ENCODE data around the gene RPL28.
A peak's percentile ranks its signal among the peaks of the same experiment; 100 is the strongest.

The RPL28 gene

GRCh38 chr19:55385724-55386492 is at the start of gene RPL28:
Gene RPL28, plus strand, starts transcription at chr19:55385932. Its CDS starts 426 bp downstream, at chr19:55386358.
- peak; percentile 93 for DNase-seq (ENCODE audit: low spot score)

DNA sequence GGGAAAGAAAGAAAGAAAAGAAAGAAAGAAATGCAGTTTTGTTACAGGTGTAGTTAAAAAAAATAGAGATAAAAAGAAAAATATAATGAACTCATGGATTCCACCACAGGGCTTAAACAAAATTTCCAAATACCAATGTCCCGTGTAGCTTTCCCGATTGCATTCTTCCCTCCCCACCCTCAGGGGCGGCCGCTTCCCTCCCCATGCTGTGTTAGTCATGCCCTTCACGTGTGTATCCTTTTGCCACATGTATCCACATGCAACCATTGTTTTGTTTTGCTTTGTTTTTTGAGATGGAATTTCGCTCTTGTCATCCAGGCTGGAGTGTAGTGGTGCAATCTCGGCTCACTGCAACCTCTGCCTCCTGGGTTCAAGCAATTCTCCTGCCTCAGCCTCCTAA is 49.6 kb upstream of the RPL28 start:
- DNase-seq (ENCODE audit: low spot score): no peak

GRCh38 chr19:55339105-55339888 is 46.4 kb upstream of the RPL28 start, which contains the start of gene KMT5C:
Gene KMT5C, plus strand, starts transcription at chr19:55339876. Its CDS starts 2,061 bp downstream, at chr19:55341937.
- DNase-seq (ENCODE audit: low spot score): peak; percentile 99

DNA sequence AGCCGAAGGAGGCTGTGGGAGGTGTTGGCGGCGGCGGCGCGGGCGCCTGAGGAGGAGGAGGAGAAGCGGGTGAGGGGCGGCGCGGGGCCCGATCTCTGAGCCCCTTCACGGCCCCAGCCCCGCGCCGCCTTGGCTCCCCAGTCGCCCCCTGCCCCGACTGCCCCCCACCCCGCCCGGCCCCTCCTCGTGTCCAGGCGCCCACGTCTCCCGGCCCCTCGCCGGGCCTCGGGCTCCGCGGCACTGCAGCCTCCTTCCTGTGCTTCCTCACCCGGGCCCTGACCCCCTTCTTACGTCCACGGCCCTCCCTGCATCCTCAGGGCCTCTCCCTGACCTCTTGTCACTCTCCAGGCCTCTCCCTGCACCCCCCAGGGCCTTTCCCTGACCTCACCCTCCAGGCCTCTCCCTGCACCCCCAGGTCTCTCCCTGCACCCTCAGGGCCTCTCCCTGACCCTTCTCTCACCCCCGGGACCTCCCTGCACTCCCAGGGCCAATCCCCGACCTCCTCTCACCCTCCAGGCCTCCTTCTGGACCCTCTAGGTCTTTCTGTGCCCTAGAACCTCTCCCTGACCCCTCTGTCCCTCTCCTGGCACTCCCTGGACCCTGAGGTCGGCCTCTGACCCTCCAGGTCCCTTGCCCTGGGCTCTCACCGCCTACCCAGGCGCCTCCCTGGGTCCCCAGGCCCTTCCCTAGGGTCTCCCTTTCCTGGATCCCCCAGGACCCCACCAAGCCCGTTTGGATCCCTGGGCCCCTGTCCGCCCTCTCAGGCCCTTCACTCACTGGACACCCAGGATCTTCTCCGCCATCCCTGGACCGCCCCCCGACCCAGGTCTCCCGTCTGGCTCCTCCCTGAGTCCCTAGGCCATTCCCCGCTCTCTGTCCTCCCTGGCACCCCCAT is 45.6 kb upstream of the RPL28 start:
- no peak for DNase-seq (ENCODE audit: low spot score)

- no peak for DNase-seq (ENCODE audit: low spot score)
Measured at GRCh38 chr19:55340784-55341147, 45.0 kb upstream of the RPL28 start.

DNA sequence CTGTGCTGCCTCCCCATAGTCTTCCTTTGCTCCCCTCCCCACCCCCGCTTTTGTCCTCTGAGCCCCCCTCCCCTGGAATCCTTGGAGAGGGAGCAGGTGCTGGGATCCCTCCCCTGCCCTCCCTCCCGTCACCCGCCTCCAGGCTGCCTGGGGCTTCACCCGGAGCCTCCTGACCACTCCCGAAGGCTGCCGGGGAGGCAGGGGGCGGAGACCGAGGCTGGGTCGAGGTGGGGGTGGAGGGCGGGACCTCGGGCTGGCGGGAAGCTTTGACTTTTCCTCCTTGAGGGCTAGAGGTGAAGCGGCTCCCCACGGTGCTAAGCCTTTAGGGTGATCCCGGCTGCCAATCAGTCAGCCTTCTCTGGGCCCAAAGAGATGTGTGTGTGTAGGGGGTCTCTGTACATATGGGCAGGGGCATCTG is 44.6 kb upstream of the RPL28 start:
- peak; percentile 68 for DNase-seq (ENCODE audit: low spot score)

DNA sequence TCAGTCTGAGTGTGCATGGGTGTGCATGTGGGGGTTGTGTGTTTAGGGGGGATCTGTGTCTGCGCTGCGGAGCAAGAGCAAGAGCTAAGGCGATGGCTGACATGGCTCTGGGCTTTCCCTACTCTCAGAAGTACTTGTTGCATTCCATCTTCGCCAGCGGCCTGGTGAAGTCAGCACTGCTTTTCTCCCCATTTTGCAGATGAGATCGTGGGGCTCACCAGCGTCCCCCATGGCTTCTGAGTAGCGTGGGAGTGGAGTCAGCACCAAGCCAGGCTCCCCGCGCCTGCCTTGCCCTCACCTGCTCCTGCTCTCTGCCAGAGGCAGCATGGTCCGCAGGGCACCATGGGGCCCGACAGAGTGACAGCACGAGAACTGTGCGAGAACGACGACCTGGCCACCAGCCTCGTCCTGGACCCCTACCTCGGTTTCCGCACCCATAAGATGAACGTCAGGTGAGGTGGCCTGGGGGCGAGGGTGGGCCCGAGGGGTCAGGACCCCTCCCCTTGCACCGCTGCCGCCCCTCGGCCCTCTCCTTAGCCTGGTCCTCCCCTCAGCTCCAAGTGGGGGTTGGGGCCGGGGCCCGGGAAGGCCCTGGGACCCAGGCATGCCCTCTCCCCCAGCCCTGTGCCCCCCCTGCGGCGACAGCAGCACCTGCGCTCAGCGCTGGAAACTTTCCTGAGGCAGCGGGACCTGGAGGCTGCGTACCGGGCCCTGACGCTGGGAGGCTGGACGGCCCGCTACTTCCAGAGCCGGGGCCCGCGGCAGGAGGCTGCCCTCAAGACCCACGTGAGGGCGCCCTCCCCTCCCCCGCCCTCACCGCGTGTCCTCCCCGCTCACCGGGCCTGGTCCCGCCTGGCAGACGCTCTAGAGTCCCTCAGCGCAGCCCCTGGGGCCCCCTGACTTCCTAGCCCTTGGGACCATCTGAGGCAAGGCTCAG is 43.9 kb upstream of the RPL28 start:
- no peak for DNase-seq (ENCODE audit: low spot score)

DNA sequence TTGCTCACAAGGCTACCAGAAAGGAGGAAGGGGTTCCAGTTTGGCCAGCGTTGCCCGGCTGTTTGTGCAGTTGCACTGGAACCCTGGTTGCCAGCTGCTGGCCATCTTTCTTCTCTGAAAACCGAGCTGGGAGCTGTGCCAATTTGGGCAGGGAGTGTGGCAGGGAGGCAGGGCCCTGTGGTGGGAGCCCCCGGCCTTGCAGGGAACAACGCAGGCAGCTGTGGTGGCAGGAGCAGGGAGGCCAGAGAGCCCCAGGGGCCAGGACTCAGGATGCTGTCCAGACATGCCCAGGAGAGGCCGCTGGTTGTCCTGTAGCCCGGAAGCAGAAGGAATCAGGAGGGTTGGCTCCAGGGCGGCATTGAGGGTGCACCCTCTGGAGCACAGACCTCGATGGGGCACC is 41.3 kb upstream of the RPL28 start:
- no peak for DNase-seq (ENCODE audit: low spot score)

- no peak for DNase-seq (ENCODE audit: low spot score)
Measured at GRCh38 chr19:55345101-55345817, 40.5 kb upstream of the RPL28 start.

DNA sequence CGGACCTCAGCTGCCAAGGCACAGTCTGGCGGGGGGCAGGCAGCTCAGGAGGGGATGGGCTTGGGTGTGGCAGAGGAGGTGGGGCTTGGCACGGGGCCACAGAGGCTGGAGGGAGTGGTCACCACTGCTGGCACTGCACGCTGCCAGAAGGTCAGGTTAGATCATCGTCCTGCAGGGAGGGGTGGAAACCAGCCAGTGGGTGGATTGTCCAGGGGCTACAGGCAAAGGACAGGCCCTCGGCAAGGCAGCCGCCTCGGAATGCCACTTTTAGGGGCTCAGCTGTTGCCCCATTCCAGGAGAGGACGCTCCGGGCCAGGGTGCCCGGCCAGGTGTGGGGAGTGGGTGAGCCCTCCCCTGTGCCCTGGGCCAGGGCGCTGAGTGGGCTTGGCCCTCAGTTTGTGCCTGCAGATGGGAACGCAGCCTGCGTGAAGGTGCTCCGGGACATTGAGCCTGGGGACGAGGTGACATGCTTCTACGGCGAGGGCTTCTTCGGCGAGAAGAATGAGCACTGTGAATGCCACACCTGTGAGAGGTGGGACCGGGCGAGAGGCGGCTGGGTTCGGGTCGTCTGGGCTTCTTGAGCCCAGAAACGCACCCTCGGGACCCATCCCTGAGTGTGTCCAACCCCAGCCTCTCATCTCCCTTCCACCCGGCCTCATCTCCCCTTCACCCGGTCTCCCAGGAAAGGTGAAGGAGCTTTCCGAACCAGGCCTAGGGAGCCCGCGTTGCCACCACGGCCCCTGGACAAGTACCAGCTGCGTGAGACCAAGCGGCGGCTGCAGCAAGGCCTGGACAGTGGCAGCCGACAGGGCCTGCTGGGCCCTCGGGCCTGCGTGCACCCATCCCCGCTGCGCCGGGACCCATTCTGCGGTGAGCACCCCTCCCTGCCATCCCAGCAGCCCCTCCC is 39.7 kb upstream of the RPL28 start:
- DNase-seq (ENCODE audit: low spot score): no peak

DNA sequence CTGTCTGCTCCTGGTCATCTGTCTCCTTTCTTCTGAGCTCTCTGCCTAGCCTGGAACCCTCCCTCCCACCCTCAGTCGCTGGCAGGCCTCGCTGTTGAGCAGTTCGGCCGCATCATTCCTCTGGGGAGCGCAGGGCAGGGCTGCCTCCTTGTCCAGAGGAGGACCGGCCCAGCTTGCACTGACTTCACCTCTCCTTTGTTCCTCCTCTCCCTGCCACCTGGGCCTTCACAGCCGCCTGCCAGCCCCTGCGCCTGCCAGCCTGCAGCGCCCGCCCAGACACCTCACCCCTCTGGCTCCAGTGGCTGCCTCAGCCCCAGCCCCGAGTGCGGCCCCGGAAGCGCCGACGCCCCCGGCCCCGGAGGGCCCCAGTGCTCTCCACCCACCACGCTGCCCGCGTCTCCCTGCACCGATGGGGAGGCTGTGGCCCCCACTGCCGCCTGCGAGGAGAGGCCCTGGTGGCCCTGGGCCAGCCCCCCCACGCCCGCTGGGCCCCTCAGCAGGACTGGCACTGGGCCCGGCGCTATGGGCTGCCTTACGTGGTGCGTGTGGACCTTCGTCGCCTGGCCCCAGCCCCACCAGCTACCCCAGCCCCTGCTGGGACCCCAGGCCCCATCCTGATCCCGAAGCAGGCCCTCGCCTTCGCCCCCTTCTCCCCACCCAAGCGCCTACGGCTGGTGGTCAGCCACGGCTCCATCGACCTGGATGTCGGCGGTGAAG is 38.8 kb upstream of the RPL28 start:
- no peak for DNase-seq (ENCODE audit: low spot score)

DNA sequence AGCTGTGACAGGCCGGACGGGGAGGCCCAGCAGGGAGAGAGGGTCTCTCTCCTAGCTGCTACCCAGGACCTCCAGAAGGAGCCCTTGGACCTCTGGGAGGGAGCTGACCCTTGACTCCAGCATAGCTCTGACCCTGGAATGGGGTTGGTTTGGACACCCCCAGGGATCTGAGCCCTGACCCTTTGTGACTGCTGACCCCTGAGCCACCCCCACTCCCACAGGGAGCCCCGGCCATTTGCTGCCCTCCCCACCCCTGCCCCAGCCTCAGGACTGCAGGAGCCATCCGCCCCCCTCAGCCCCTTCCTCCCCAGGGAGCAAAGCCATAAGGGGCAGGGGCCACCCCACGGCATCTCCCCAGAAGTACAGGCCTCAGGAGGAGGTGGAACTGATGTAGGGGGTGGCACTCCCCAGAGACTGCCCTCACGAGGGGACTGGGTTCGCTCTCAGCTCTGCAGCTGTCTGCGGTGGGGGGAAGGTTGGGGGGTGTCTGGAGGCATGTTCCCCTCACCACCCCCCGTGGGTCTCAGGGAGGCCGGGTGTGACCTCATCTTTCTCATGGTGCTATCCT is 38.2 kb upstream of the RPL28 start:
- no peak for DNase-seq (ENCODE audit: low spot score)

DNA sequence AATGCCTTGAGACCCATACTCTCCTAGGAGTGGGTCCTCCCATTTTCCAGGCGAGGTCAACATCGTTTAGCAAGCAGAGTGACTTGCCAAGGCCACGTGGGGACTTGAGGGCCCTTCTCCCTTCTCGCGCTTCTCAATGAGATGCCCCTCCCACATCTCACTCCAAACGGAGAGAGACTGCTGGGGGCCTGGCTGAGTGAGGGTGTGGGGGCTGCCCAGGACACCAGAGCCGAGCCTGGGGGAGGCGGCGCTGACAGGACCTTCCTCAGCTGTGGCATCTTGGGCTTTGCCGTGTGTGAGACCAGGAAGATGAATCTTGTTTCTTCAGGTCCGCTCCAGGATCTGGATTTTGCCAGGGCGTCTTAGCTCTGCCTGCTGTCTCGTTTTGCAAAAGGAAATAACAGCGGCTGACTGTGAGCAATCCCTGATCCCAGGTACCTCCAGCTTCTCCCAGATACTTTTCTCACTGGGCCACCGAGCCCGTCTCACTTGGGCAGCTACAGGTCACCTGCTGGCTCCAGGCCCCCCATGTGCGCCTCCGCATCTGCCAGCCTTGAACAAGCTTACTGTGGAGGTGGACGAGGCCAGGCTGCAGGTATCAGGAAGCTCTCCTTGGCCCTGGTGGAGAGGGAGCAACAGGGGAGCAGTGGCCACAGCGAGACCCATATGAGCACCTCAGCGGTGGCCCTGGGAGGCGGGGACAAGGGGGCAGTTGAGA is 37.3 kb upstream of the RPL28 start:
- no peak for DNase-seq (ENCODE audit: low spot score)

DNA sequence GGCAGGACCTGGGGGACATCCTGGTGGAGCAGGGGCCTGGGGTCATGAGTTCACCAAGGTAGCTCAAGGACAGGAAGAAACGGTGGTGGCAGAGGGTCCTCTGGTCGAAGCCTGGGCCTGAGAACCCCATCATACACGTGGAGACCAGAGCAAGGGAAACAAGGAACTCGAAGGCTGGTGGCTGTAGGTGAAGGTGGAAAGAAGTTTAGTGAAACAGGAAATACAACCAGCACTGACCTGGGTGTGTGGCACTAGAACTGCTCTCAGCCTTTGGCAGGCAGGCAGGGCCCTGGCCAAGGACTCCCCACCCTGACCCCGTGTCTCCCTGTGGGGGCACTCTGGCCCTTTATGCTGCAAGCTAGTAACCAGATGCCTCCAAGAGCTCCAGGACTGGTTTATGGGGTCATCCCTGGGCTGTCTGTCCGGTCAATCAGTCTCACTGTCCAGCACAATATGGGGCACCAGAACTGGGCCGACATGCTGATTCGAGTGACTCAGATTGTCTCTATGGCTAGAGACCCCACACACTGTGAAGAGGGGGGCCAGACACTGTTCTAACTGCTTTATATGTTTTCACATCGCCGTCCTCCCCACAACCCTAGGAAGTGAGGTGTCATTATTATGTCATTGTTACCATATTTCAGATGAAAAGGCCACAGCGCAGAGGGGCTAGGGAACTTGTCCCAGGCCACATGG is 35.0 kb upstream of the RPL28 start:
- no peak for DNase-seq (ENCODE audit: low spot score)

- DNase-seq (ENCODE audit: low spot score): no peak
Measured at GRCh38 chr19:55352040-55352439, 33.7 kb upstream of the RPL28 start.

- DNase-seq (ENCODE audit: low spot score): no peak
Measured at GRCh38 chr19:55352549-55353145, 33.1 kb upstream of the RPL28 start.

DNA sequence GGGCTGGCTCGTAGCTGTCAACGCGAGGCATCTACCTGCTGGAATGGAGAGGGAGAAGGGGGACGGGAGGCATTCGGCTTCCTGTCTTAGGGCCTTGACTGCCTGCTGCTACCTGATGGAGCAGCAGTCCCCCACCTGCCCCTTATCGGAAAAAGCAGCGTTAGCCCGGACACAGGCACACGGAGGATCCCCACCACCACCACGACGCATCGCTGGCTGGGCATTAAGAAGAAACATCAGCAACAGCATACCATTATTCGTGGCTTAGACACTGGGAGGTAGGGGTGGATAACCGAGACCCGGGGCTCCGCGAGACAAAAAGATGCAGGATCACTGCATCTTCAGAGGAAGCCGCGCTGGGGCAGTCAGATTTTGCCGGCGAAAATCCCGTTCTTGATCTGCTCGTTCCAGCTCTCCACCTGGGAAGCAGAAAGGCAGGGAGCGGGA is 32.4 kb upstream of the RPL28 start:
- no peak for DNase-seq (ENCODE audit: low spot score)

All from germinal center (tissue), 1 donor.